Activated CD8-positive, alpha-beta memory T cell treated with anti-CD3 and anti-CD28 coated beads, Interleukin-2, amount 10 ng/mL, durations not matched to agents 7 days and 5 days (primary cell): ENCODE data around the gene LRRC8E. TPM values are rescaled to one million over a fixed set of nuclear protein-coding genes. Genes with fewer than 3 reads are reported as not detected.
A peak's percentile ranks its signal among the peaks of the same experiment; 100 is the strongest.

ENCODE experiments used
- ATAC-seq: fragments of 150-1000 bp; cut with Tn5 transposase; one replicate; pipeline ENCODE4 v1.10.0; 2021; ENCODE audit warnings: moderate library complexity
- CTCF ChIA-PET: fragments of 350-600 bp; sonication (Branson Sonifier 250); formaldehyde crosslinking; loops from one replicate; lab custom pipeline; 2021; ENCODE audit warnings: antibody characterized with exemption; lab: Charles Lee
- DNase-seq: peaks from one replicate; pipeline ENCODE4 v3.0.0-alpha.2; 2020
- H3K27ac Mint-ChIP-seq: one replicate; pipeline ENCODE4 v1.8.0; 2021; ENCODE audit warnings: mild to moderate bottlenecking, mixed read lengths
- H3K27me3 Mint-ChIP-seq: one replicate; pipeline ENCODE4 v1.8.0; 2021; ENCODE audit warnings: mixed read lengths
- H3K36me3 Mint-ChIP-seq: one replicate; pipeline ENCODE4 v1.8.0; 2021; ENCODE audit warnings: mild to moderate bottlenecking, mixed read lengths
- H3K4me1 Mint-ChIP-seq: one replicate; pipeline ENCODE4 v1.8.0; 2021; ENCODE audit warnings: mixed read lengths
- H3K4me3 Mint-ChIP-seq: one replicate; pipeline ENCODE4 v1.8.0; 2021; ENCODE audit warnings: mild to moderate bottlenecking, moderate library complexity, mixed read lengths
- H3K9me3 Mint-ChIP-seq: one replicate; pipeline ENCODE4 v1.8.0; 2022; ENCODE audit warnings: low read depth, mixed read lengths
- total RNA-seq, 2 experiments: library from RNA; stranded (reverse); gene quantifications; one replicate each; pipeline ENCODE4 v1.2.3, GENCODE V29; 2021

The LRRC8E gene
- total RNA-seq, 2 experiments from 2014 or later = not detected

DNA sequence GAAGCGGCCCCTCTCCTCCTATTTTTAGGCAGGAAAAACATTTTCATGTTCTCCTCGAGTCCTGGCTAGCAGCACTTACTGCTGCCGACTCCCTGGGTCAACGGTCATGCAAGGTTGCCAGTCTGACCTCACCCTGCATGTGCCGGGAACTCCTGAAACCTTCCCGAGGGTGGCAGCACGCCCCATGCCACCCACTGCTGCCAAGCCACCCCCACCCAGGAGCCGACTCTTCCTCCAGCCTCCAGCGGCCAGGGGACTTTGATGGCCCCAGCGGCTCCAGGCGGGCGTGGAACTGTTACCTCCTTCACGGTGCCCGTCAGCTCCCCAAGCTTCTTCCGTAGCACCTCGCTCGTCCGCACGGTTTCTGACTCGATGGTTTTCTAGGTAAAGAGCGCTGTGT, 46.5 kb downstream of the LRRC8E start:
- H3K36me3 Mint-ChIP-seq = peaks cover 17% of the 10 kb centered on the region
- no peaks in the 10 kb centered on the region for H3K9me3 Mint-ChIP-seq
- DNase-seq (no peak), ATAC-seq (no peak)
- H3K4me1 Mint-ChIP-seq = no peaks in the 10 kb centered on the region
- CTCF ChIA-PET = interaction anchor here (0.9 to 1.1 kb wide), 2 partner anchors 9 to 31 kb away, joined by 3 to 4 read pairs; partner anchors contain the start of genes MAP2K7 and TIMM44
- H3K27ac Mint-ChIP-seq = no peak overlapping the region
- H3K27me3 Mint-ChIP-seq = no peaks in the 10 kb centered on the region
- H3K4me3 Mint-ChIP-seq = no peak overlapping the region

DNA sequence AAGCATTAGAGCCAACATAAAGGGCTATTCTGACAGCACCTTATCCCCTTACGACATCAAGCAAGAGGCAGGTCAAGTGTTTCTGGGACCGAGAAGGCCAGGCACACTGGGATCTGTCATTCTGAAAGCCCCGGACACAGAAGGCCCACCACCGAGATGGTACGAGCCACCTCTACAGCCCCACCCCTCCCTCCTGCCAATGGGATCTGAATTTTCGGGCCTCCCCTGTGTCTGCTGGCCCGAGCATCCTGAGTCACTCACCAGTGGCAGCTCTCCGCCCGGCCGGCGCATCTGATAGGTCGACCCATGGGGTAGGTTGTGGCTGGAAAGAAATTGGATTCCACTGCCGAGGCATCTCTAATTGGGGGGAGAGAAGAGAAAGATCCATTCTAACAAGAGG, 52.5 kb downstream of the LRRC8E start:
- H3K4me1 Mint-ChIP-seq = peaks cover 33% of the 10 kb centered on the region
- H3K36me3 Mint-ChIP-seq = peaks cover 16% of the 10 kb centered on the region
- H3K27ac Mint-ChIP-seq = no peak overlapping the region
- no peaks in the 10 kb centered on the region for H3K9me3 Mint-ChIP-seq
- ATAC-seq (no peak), DNase-seq (no peak)
- H3K4me3 Mint-ChIP-seq = peak overlapping the region; percentile 18
- CTCF ChIA-PET = interaction anchor here (5.7 kb wide), 1 partner anchor 20 kb away, joined by 75 read pairs; the partner anchor contains the start of gene SNAPC2
- no peaks in the 10 kb centered on the region for H3K27me3 Mint-ChIP-seq

DNA sequence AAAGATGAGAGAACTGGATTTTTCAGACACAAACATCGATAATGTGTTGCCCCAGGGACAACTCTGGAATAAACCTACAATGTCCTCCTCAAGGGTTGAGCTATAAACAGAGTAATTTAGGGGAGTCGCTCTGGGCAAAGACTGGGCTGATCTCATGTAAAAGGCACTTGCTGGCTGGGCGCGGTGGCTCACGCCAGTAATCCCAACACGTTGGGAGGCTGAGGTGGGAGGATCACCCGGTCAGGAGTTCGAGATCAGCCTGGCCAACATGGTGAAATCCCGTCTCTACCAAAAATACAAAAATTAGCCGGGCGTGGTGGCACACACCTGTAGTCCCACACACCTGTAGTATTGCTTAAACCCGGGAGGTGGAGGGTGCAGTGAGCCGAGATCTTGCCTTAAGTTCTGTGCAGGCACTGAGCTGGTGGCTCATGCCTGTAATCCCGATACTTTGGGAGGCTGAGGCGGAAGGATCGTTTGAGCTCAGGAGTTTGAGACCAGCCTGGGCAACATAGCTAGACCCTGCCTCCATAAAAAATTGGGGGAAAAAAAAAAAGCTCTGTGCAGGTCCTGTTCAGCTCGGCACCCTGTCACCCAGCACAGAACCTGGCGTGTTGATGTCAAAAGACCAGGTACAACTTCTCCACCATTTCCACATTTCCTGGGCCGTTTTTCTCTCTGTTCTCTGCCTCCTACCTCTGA, 53.7 kb downstream of the LRRC8E start:
- H3K9me3 Mint-ChIP-seq = no peaks in the 10 kb centered on the region
- ATAC-seq (no peak), DNase-seq (no peak)
- CTCF ChIA-PET = interaction anchor here (3.4 to 5.7 kb wide), 2 partner anchors 21 to 63 kb away, joined by 74 to 75 read pairs; partner anchors contain the start of genes ELAVL1 and SNAPC2
- no peaks in the 10 kb centered on the region for H3K27me3 Mint-ChIP-seq
- peaks cover 33% of the 10 kb centered on the region for H3K4me1 Mint-ChIP-seq
- H3K27ac Mint-ChIP-seq = peak overlapping the region; percentile 60
- peak overlapping the region; percentile 83 for H3K4me3 Mint-ChIP-seq
- H3K36me3 Mint-ChIP-seq = peaks cover 16% of the 10 kb centered on the region

DNA sequence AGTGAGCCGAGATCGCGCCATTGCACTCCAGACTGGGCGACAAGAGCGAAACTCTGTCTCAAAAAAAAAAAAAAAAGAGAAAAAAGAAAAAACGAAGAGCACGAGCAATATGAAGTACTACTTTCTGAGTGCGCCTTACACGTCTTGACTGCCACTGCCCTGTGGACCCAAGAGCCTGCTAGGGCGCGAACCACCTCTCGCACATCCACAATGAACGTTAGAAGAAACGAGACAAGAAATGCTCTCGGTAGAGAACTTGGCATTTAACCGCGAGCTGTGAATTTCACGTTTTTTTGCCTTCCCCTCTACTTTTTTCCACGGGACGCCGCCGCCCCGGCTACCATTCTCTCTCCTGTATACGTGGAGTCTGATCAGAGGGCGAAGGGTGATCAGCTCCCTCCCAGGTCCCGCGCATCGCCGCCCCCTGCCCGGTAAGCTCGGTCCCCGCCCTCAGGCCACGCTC, 54.7 kb downstream of the LRRC8E start:
- no peaks in the 10 kb centered on the region for H3K27me3 Mint-ChIP-seq
- peak overlapping the region; percentile 91 for H3K27ac Mint-ChIP-seq
- DNase-seq = no peak
- peak overlapping the region; percentile 83 for H3K4me3 Mint-ChIP-seq
- CTCF ChIA-PET = interaction anchor here (0.6 to 5.7 kb wide), 21 partner anchors 14 to 399 kb away, joined by 3 to 75 read pairs (median 7); partner anchors contain the start of genes CTXN1, ELAVL1, MAP2K7 and PET100
- H3K4me1 Mint-ChIP-seq = peaks cover 33% of the 10 kb centered on the region
- H3K36me3 Mint-ChIP-seq = peaks cover 13% of the 10 kb centered on the region
- H3K9me3 Mint-ChIP-seq = no peaks in the 10 kb centered on the region
- peak; percentile 6 for ATAC-seq

DNA sequence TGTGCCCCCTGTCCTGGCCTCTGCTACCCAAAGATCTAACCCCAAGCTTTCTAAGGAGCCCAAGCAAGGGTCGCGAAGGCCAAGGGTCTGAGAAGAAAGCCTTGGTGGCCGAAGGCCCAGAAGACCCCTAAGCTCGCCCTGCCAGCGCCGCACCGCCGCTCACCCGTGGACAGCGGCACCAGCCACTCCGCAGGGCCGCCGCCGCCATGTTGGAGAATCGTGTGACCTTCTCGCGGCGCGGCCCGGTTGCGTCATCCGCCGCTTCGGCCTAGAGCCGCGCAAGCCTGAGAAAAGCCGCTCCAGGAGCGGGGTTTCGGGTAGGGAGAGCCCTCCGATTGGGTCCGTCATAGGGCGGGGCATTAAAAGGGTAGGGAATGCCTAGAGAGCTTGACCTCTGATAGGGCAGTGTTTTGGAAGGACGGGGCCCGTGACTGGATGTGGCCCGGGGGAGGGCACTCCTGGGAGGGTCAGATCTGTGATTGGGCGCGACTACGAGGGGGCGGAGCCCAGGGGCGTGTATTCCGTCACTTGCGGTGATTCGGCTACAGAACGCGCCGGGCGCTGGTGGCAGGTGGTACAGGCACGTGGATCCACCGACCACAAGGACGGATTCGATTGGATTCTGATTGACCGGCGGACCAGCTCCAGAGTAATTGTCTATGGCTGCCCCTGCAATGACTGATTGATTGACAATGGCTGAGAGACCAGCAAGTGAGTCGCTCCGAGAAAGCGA, 55.3 kb downstream of the LRRC8E start, which contains the start of gene TIMM44:
Gene TIMM44 (minus strand): TSS at position 223 of the 733 bp plus-strand sequence. CDS start 15 bp downstream, at position 208.
- ATAC-seq (peak; percentile 99), DNase-seq (peak; percentile 100)
- Mint-ChIP-seq H3K27me3 (no peaks in the 10 kb centered on the region), H3K4me1 (peaks cover 33% of the 10 kb centered on the region), H3K9me3 (no peaks in the 10 kb centered on the region), H3K27ac (peak within 1 kb of the TSS; percentile 91), H3K36me3 (peaks cover 13% of the 10 kb centered on the region), H3K4me3 (peak within 1 kb of the TSS; percentile 83)
- CTCF ChIA-PET = interaction anchor here (0.6 to 5.7 kb wide), 33 partner anchors 8 to 478 kb away, joined by 3 to 75 read pairs (median 5); partner anchors contain the start of genes CTXN1, ELAVL1, MAP2K7 and PET100

DNA sequence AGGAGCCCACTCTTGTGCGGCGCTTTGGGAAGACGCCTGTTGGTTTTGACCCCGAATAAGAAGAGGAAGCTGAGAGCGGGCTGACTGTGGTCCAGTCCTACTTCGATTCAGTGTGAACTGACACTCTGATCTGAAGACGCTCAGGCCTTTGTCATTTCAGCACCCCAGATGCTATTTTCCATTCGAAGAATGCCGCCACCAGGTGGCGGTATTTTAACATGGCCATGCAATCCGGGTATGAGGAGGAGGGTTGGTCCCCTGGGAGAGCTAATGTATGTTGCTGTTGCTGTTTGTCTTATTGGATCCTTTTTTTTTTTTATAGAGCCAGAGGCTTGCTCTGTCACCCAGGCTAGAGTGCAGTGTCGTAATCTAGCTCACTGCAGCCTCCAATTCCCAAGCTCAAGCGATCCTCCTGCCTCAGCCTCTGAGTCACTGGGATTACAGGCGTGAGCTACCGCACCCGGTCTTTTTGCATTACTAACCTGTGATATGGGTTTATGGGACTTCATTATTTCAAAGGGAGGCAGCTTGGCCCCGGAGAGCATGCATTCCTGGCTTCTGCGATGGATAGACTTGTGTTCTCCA, 56.0 kb downstream of the LRRC8E start:
- H3K36me3 Mint-ChIP-seq = peaks cover 8% of the 10 kb centered on the region
- peak overlapping the region; percentile 83 for H3K4me3 Mint-ChIP-seq
- no peaks in the 10 kb centered on the region for H3K27me3 Mint-ChIP-seq
- peak overlapping the region; percentile 91 for H3K27ac Mint-ChIP-seq
- ATAC-seq = peak; percentile 46
- H3K4me1 Mint-ChIP-seq = peaks cover 33% of the 10 kb centered on the region
- H3K9me3 Mint-ChIP-seq = no peaks in the 10 kb centered on the region
- DNase-seq = peak; percentile 92
- CTCF ChIA-PET = interaction anchor here (0.6 to 5.7 kb wide), 36 partner anchors 9 to 397 kb away, joined by 3 to 75 read pairs (median 4); partner anchors contain the start of genes CTXN1, ELAVL1, MAP2K7 and PET100

DNA sequence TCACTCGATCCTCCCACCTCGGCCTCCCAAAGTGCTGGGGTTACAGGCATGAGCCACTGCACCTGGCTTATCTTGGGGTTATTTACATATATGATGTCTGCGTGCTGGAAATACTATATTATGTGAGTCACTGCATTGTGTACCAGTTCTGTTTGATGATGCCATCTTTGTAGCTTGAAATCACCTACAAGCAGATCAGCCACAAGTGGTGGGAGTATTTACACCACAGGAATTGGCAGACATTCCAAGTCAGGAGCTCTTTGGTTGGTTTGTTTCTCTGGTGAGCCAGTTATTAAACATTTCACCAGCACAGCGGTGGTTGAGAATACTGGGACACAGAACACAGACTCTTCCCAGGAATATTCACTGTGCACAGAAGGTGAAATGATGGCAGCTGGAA, 59.6 kb downstream of the LRRC8E start:
- no peaks in the 10 kb centered on the region for H3K9me3 Mint-ChIP-seq
- H3K27me3 Mint-ChIP-seq = no peaks in the 10 kb centered on the region
- H3K4me3 Mint-ChIP-seq = no peak overlapping the region
- CTCF ChIA-PET = no interaction called here
- H3K36me3 Mint-ChIP-seq = no peaks in the 10 kb centered on the region
- ATAC-seq (no peak), DNase-seq (no peak)
- H3K27ac Mint-ChIP-seq = no peak overlapping the region
- peaks cover 14% of the 10 kb centered on the region for H3K4me1 Mint-ChIP-seq

Other genes with a start within 250 kb of the LRRC8E start
- gene RETN, start 219.5 kb upstream of the LRRC8E start, total RNA-seq = not detected
- gene MCEMP1, start 211.4 kb upstream of the LRRC8E start, total RNA-seq = not detected
- gene TRAPPC5, start 207.7 kb upstream of the LRRC8E start, total RNA-seq = 10 to 100 TPM; 80.1 to 91.0 TPM
- gene FCER2, start 186.4 kb upstream of the LRRC8E start, total RNA-seq = under 1 TPM in 1 of 2 experiments, not detected in 1; 0.23 TPM
- gene CLEC4G, start 156.4 kb upstream of the LRRC8E start, total RNA-seq = not detected
- not detected for gene CD209, start 141.0 kb upstream of the LRRC8E start, total RNA-seq
- gene CLEC4M, start 125.3 kb upstream of the LRRC8E start, total RNA-seq = not detected
- gene EVI5L, start 58.3 kb upstream of the LRRC8E start, total RNA-seq = 1 to 10 TPM; 6.0 to 6.1 TPM
- gene PRR36, start 14.1 kb upstream of the LRRC8E start, total RNA-seq = under 1 TPM in 1 of 2 experiments, not detected in 1; 0.06 TPM
- gene MAP2K7, start 15.4 kb downstream of the LRRC8E start, total RNA-seq = 10 to 100 TPM; 38.0 to 41.6 TPM
- gene TGFBR3L, start 26.3 kb downstream of the LRRC8E start, total RNA-seq = 1 to 10 TPM; 7.7 to 9.1 TPM
- gene SNAPC2, start 31.8 kb downstream of the LRRC8E start, total RNA-seq = 10 to 100 TPM; 18.0 to 24.0 TPM
- gene CTXN1, start 37.6 kb downstream of the LRRC8E start, total RNA-seq = under 1 TPM in 1 of 2 experiments, not detected in 1; 0.23 TPM
- gene TIMM44, start 55.2 kb downstream of the LRRC8E start, total RNA-seq = 10 to 100 TPM; 63.7 to 76.4 TPM
- gene ELAVL1, start 117.1 kb downstream of the LRRC8E start, total RNA-seq = 100 to 1,000 TPM; 119 to 150 TPM
- gene CCL25, start 164.2 kb downstream of the LRRC8E start, total RNA-seq = not detected